HAP-1 (cell line): ENCODE data around the gene AAMP.

Experiments used
- DNase-seq, 2 experiments: peaks; one replicate each; pipeline ENCODE4 v3.0.0-alpha.2; 2016 to 2020; ENCODE audit warnings: low spot score in 2 of 2
- H3K27me3 ChIP-seq: fragments of 250-450 bp; sonication (Bioruptor Pico); 2 replicates; pipeline ENCODE4 v1.5.1; 2020; ENCODE audit warnings: low read depth, mild to moderate bottlenecking, moderate library complexity
- H3K36me3 ChIP-seq: fragments of 250-450 bp; sonication (Bioruptor Pico); replicated peaks from 2 replicates; pipeline ENCODE4 v1.5.1; 2020; ENCODE audit warnings: mild to moderate bottlenecking
- H3K4me1 ChIP-seq: fragments of 250-450 bp; sonication (Bioruptor Pico); 2 replicates; pipeline ENCODE4 v1.5.1; 2020; ENCODE audit warnings: mild to moderate bottlenecking
- H3K4me3 ChIP-seq: fragments of 250-450 bp; sonication (Bioruptor Pico); 2 replicates; pipeline ENCODE4 v1.5.1; 2020; ENCODE audit warnings: mild to moderate bottlenecking, moderate library complexity
- H3K9me3 ChIP-seq: fragments of 250-450 bp; sonication (Bioruptor Pico); 2 replicates; pipeline ENCODE4 v1.5.1; 2020; ENCODE audit warnings: mild to moderate bottlenecking, moderate library complexity
- in situ Hi-C: fragments of 300-500 bp; cut with MboI; formaldehyde crosslinking; loops from 3 replicates; pipeline ENCODE4 v1.14.3; 2020; ENCODE audit warnings: low sequenced_read_pairs, inconsistent platforms, mixed read lengths

The AAMP gene

DNA sequence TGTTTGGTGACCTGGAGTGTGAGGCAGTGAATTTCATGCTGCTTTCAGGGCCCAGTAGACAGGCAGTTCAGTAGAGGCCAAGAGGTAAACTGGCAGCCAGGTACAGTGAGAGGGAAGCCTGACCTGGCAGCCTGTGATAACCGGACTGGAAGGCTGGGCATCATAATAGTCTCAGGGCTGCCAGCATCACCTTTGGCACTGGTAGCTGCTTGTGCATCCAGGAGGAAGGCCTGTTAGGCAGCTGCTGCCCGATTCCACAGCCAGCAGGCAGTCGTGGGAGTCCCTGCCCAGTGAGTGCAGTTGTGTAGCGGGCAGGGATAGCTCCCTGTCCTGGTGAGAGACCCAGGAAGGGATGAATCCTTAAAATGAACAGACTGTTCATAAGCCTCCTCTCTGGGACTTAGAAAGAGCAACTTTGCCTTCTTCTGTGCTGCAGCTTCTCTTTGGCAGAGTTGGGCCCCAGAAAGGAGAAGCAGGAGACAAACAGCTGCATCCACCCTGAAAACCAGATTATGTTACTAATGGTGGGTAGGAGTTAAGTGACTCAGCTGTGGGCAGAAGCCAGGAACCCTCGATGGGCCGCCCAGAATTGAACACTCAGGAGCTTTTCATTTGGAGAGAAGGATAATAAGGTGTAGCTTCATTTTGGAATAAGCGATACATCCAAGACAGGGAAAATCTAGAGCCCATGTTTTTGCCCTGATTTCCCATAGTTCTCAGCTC is 17.3 kb downstream of the AAMP start:
- peaks cover 76% of the 10 kb centered on the region for H3K36me3 ChIP-seq
- no peaks in the 10 kb centered on the region for H3K4me1 ChIP-seq
- DNase-seq = no peak
- in situ Hi-C loops = no loop called here
- no peaks in the 10 kb centered on the region for H3K9me3 ChIP-seq
- H3K4me3 ChIP-seq = no peak overlapping the region
- no peaks in the 10 kb centered on the region for H3K27me3 ChIP-seq

DNA sequence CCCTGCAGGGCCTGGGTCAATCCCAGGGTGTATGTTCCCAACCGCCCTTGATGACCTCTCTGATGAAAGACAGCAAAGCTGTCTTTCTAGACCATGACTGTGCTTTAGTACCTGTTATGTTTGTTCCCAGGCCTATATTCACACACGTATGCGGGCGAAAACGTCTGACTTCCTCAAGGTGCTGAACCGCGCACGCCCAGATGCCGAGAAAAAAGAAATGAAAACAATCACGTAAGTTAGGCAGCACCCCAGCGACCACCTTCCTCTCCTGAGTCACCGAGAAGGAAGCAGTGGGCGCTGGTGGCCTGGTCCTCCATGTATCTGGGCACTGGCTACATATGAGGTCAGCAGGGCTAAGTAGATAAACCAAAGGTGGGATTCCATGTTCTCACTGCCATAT is 20.2 kb downstream of the AAMP start:
- Histone ChIP-seq H3K4me1 (no peaks in the 10 kb centered on the region; the same call in 1 of the 2 replicates), H3K9me3 (no peaks in the 10 kb centered on the region), H3K4me3 (no peak overlapping the region), H3K36me3 (peaks cover 95% of the 10 kb centered on the region), H3K27me3 (no peaks in the 10 kb centered on the region)
- DNase-seq = no peak
- in situ Hi-C loops = no loop called here

GRCh38 chr2:218245214-218245613 is 24.7 kb downstream of the AAMP start:
- no peak for DNase-seq
- in situ Hi-C loops = no loop called here
- peaks cover 98% of the 10 kb centered on the region for H3K36me3 ChIP-seq
- no peaks in the 10 kb centered on the region; the same call in none of the 2 replicates for H3K4me1 ChIP-seq
- H3K27me3 ChIP-seq = no peaks in the 10 kb centered on the region
- H3K9me3 ChIP-seq = no peaks in the 10 kb centered on the region
- H3K4me3 ChIP-seq = no peak overlapping the region

- Histone ChIP-seq H3K4me3 (no peak overlapping the region), H3K4me1 (no peaks in the 10 kb centered on the region; the same call in none of the 2 replicates), H3K36me3 (peaks cover 98% of the 10 kb centered on the region), H3K9me3 (no peaks in the 10 kb centered on the region), H3K27me3 (no peaks in the 10 kb centered on the region)
- in situ Hi-C loops = no loop called here
- DNase-seq = peak in 1 of 2 experiments; percentile 19
These were observed 25.3 kb downstream of the AAMP start for GRCh38 chr2:218244665-218245064.

GRCh38 chr2:218244204-218244603 is 25.7 kb downstream of the AAMP start:
- Histone ChIP-seq H3K36me3 (peaks cover 98% of the 10 kb centered on the region), H3K9me3 (no peaks in the 10 kb centered on the region), H3K4me1 (no peaks in the 10 kb centered on the region; the same call in none of the 2 replicates), H3K27me3 (no peaks in the 10 kb centered on the region), H3K4me3 (no peak overlapping the region)
- in situ Hi-C loops = no loop called here
- no peak for DNase-seq

DNA sequence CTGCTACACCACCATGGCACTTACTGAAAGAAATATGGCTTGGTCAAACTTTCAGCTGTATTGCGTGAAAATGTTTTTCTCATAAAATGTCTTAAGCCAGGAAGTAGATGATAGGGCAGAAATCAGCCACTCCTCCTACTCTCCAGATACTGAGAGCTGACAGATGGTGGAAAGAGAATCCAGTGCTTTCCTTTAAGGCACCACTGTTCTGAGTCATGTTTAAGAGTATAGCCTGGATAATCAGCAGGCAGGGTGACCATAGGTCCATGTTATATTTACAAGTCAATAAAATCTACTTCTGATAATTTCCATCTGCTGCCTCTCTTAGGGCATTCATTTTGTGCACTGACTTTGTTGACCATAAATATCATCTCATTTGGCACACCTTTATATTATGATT is 31.1 kb downstream of the AAMP start:
- H3K4me1 ChIP-seq = peaks cover 4% of the 10 kb centered on the region; the same call in 1 of the 2 replicates
- peaks cover 92% of the 10 kb centered on the region for H3K36me3 ChIP-seq
- H3K27me3 ChIP-seq = no peaks in the 10 kb centered on the region
- no peak for DNase-seq
- in situ Hi-C loops = no loop called here
- H3K9me3 ChIP-seq = no peaks in the 10 kb centered on the region
- no peak overlapping the region for H3K4me3 ChIP-seq

GRCh38 chr2:218236829-218237228 is 33.1 kb downstream of the AAMP start:
- Histone ChIP-seq H3K4me1 (peaks cover 4% of the 10 kb centered on the region; the same call in 1 of the 2 replicates), H3K27me3 (no peaks in the 10 kb centered on the region), H3K4me3 (no peak overlapping the region), H3K9me3 (no peaks in the 10 kb centered on the region), H3K36me3 (peaks cover 90% of the 10 kb centered on the region)
- no peak for DNase-seq
- in situ Hi-C loops = no loop called here

DNA sequence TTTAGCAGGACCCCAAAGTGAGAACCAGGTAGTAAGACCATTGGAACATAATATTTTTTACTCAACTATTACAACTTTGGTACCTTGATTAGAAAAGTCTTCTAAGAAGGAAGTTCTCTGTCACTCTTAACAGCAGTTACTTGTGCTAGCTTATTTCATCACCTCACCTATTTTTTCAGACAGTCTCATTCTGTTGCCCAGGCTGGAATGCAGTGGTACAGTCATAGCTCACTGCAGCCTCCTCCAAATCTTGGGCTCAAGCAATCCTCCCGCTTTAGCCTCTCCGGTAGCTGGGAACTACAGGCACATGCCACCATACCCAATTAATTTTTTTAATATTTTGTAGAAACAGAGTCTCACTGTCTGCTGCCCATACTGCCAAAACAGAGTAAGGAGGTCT is 34.9 kb downstream of the AAMP start:
- Histone ChIP-seq H3K27me3 (no peaks in the 10 kb centered on the region), H3K9me3 (no peaks in the 10 kb centered on the region), H3K4me1 (peaks cover 15% of the 10 kb centered on the region), H3K4me3 (no peak overlapping the region), H3K36me3 (peaks cover 87% of the 10 kb centered on the region)
- DNase-seq = no peak
- in situ Hi-C loops = no loop called here

DNA sequence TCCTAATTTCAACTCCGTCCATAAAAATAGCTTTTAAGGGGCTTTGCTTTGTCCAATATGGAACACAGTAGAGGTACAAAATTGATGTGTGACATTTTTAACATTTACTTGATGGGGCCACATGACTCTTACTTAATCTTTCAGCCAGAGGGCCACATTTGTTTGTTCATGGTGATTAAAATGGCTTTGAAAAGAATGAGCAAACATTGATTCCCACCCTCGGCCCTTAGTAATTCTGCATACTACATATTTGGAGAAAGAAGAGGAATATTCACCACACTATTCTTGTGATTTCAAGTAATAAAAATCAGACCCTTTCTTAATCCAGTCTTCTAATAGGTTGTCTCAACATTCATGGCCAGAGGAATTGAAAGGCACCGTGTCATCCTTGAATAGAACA is 35.4 kb downstream of the AAMP start:
- in situ Hi-C loops = no loop called here
- DNase-seq = no peak
- Histone ChIP-seq H3K36me3 (peaks cover 82% of the 10 kb centered on the region), H3K4me1 (peaks cover 17% of the 10 kb centered on the region), H3K27me3 (no peaks in the 10 kb centered on the region), H3K9me3 (no peaks in the 10 kb centered on the region), H3K4me3 (no peak overlapping the region)

DNA sequence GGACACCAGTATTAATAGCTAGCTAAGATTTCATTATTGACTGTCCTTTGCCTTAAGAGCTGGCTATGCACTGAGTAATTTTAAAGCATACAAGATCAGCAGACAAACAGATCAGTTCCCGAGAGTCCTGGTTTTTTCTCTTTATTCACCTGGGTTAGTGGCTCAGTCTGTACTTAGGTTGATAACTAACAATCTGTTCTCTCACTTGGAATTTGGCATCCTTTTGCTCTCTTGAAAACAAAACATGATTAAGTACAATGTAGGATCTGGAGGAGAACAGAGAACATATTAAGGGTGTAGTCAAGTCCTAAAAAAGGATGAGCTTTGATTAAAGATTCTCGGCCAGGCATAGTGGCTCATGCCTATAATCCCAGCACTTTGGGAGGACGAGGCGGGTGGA is 36.4 kb downstream of the AAMP start:
- peaks cover 27% of the 10 kb centered on the region for H3K4me1 ChIP-seq
- in situ Hi-C loops = no loop called here
- DNase-seq = no peak
- H3K27me3 ChIP-seq = no peaks in the 10 kb centered on the region
- H3K36me3 ChIP-seq = peaks cover 75% of the 10 kb centered on the region
- H3K9me3 ChIP-seq = no peaks in the 10 kb centered on the region
- no peak overlapping the region for H3K4me3 ChIP-seq

DNA sequence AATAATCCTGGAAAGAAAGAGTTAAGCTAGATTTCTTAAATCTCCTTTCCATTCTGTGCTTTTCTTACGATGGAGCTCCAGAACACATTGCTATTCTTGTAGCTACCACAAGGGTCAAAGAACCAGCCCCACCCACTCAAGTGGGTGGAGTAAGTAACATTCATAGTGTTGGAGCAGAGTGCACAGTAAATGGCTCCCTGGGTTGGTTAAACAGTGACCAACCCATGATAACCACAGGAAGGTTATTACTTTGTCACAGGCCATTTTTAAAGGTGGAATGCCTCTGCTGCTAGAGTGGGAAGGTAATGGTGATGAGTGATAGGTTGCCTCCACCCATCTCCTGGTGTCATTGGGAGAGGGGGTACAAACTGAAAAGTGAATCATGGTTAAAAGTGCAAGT is 39.1 kb downstream of the AAMP start:
- Histone ChIP-seq H3K36me3 (peaks cover 75% of the 10 kb centered on the region), H3K4me3 (no peak overlapping the region), H3K27me3 (no peaks in the 10 kb centered on the region), H3K4me1 (peaks cover 33% of the 10 kb centered on the region), H3K9me3 (no peaks in the 10 kb centered on the region)
- peak; percentile 38 to 54 for DNase-seq
- in situ Hi-C loops = no loop called here

DNA sequence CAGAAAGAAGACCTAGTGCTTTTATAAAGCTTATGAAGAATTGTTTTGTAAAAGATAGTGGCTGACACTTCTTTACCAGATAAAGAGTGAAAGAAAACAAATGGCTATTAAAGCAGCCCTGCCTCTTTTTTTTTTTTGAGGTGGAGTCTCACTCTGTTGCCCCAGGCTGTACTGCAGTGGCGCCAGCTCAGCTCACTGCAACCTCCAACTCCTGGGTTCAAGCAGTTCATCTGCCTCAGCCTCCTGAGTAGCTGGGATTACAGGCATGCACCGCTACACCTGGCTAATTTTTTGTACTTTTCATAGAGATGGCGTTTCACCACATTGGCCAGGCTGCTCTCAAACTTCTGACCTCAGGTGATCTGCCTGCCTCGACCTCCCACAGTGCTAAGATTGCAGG is 40.1 kb downstream of the AAMP start:
- peak; percentile 75 to 90 for DNase-seq
- in situ Hi-C loops = no loop called here
- H3K27me3 ChIP-seq = no peaks in the 10 kb centered on the region
- H3K9me3 ChIP-seq = no peaks in the 10 kb centered on the region
- H3K36me3 ChIP-seq = peaks cover 76% of the 10 kb centered on the region
- no peak overlapping the region for H3K4me3 ChIP-seq
- peaks cover 33% of the 10 kb centered on the region for H3K4me1 ChIP-seq

DNA sequence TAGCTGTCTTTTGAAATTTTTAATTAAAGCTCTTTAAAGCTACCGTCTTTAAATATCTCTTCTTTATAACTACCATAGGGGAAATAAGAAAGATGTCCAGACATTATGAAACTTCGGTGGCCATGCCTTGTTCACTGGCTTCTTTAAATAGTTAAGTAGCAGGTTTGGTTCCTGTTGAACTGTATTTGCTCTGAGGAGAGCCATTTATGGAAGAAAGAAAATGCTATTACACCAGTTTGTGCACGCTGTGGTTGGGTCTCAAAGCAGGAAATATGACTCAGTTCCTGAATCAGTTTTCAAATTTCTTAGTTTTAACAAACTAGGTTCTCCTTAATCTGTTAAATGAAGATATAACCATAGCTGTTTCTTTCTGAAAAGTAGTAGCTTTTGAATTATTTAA is 40.7 kb downstream of the AAMP start:
- H3K4me3 ChIP-seq = no peak overlapping the region
- peak in 1 of 2 experiments; percentile 78 for DNase-seq
- H3K4me1 ChIP-seq = peaks cover 32% of the 10 kb centered on the region
- no peaks in the 10 kb centered on the region for H3K27me3 ChIP-seq
- in situ Hi-C loops = no loop called here
- peaks cover 76% of the 10 kb centered on the region for H3K36me3 ChIP-seq
- H3K9me3 ChIP-seq = no peaks in the 10 kb centered on the region

DNA sequence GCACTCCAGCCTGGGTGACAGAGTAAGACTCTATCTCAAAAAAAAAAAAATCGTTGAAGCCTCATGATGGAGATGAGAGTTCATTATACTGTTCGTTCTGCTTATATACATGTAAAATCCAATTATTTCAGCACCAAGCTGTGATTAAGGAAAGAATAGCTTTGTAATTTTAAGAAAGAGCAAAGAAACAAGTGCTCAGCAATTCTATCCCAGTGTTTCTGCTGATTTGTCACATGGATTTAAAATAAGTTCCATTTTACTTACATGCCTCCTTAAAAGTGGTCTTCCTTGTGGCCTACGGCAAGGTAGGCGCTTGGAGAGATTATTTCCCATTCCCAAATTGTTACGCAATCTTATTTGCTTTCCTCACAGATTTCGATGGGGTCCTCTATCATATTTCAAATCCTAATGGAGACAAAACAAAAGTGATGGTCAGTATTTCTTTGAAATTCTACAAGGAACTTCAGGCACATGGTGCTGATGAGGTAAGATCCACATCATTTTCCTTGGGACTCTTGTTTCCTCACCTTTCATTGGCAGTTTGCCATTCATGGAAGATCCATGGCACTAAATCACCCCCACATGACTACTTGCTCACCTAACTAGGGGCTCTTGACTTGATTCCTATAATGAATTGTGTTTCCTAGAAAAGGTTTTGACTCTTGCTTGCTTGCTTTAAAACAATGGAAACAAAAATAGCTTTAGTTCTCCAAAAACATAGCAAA is 41.4 kb downstream of the AAMP start:
- Histone ChIP-seq H3K4me1 (peaks cover 29% of the 10 kb centered on the region), H3K4me3 (no peak overlapping the region), H3K36me3 (peaks cover 73% of the 10 kb centered on the region), H3K9me3 (no peaks in the 10 kb centered on the region), H3K27me3 (no peaks in the 10 kb centered on the region)
- in situ Hi-C loops = no loop called here
- peak in 1 of 2 experiments; percentile 5 for DNase-seq
